NCI-H748 treated with DMSO at 0.1 percent for 48 hours (cell line): Measurements from ENCODE around the gene SLC1A5.
"Not testable (repeated sequence)": the region's sequence is repeated elsewhere in the genome, so short reads cannot be mapped to it uniquely, and the experiment has no call there.

ENCODE experiments used
- DNase-seq: peaks from one replicate; lab custom pipeline; 2025; lab: John Stamatoyannopoulos, UW

SLC1A5 gene

DNA sequence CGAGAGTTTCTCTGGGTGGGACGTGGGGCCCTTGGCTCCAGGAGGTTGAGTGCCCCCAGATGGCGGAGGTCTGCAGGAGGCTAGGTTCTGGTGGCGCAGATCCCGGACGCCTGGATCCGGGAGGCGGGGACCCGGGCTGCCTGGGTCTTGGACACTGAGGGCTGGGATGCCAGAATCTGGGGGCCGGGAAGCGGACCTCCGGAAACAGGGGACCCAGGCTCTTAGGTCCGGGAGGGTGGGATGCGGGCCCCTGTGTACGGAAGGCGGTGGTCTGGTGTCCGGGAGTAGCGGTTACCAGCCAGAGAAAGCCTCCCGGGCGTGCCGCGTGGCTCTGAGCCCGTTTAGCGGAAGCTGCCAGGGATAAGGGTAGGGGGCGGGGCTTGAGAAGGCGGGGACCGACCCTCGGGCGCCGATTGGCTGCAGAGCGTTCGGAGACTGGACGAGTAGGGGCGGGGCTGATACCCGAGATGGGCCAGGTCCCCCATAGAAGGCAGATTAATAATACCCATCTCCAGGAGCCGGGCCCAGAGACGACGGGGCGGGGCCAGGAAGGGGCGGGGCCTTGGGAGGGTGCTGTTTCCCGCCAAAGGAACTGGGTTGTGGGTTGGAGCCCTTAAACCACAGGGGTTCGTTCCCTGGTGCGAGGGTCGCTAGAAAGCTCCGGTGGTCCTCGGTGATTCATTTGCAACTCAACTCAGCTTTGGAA lies at the start of gene SLC1A5:
Gene SLC1A5, minus strand, starts transcription at position 333 of the 706 bp plus-strand sequence. CDS start 629 bp downstream, outside the sequence.
- DNase-seq: peak; percentile 95

GRCh38 chr19:46838160-46838559 lies 49.8 kb upstream of the SLC1A5 start:
- no peak for DNase-seq

GRCh38 chr19:46834984-46835383 lies 46.6 kb upstream of the SLC1A5 start:
- no peak for DNase-seq

DNA sequence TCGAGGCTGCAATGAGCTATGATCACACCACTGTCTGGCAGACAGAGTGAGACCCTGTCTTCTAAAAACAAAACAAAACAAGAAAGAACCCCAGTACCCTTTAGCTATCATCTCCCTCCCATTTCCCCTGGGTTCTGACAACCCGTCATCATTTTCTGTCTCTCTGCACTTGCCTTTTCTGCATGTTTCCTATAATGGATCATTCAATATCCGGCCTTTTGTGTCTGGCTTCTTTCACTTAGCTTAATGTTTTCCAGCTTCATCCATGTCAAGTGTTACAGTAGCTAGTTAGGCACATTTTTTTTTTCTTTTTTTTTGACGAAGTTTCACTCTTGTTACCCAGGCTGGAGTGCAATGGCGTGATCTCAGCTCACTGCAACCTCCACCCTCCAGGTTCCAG lies 45.7 kb upstream of the SLC1A5 start:
- no peak for DNase-seq

DNA sequence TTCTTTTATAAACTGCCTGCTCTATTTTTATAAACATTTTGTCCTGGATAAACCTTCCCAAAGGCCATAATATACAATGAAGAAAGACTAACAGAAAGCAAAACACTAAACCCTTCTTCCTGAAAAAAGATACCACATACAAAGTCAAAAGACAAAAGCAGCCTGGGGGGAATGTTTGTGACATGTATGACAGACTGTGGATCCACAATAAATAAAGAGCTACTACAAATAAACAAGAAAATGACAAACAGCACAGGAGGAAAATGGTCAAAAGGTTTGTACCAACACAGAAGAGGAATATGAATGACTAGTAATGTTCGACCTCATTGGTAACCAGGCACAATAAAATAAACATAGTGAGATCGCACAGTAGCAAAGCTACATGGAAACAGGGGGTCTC lies 42.5 kb upstream of the SLC1A5 start:
- DNase-seq: no peak

DNA sequence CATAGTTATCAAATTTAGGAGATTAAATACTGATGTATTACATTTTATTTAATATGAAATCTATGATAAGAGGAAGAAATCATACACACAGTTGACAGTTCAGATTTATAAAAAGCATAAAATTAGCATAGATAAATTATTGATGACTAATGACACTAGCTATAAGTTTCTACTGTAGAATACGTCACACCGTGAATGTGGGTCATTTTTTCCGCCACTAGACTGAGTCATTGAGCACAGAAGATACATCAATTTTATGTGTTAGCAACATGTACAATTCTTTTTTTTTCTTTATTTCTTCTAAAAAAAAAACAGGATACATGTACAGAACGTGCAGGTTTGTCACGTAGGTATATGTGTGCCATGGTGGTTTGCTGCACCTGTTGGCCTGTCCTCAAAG lies 40.1 kb upstream of the SLC1A5 start:
- DNase-seq: no peak

DNA sequence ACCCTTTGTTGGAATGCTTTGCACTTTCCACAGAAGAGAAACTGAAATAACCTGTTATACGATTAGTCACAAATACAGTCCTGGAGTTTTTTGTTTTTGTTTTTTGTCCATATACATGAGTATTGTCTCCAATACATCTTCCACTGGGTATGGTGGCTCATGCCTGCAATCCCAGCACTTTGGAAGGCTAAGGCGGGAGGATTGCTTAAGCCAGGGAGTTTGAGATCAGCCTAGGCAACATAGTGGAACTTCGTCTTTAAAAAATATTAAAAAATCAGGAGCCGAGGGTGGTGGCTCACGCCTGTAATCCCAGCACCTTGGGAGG lies 37.3 kb upstream of the SLC1A5 start:
- DNase-seq: no peak

DNA sequence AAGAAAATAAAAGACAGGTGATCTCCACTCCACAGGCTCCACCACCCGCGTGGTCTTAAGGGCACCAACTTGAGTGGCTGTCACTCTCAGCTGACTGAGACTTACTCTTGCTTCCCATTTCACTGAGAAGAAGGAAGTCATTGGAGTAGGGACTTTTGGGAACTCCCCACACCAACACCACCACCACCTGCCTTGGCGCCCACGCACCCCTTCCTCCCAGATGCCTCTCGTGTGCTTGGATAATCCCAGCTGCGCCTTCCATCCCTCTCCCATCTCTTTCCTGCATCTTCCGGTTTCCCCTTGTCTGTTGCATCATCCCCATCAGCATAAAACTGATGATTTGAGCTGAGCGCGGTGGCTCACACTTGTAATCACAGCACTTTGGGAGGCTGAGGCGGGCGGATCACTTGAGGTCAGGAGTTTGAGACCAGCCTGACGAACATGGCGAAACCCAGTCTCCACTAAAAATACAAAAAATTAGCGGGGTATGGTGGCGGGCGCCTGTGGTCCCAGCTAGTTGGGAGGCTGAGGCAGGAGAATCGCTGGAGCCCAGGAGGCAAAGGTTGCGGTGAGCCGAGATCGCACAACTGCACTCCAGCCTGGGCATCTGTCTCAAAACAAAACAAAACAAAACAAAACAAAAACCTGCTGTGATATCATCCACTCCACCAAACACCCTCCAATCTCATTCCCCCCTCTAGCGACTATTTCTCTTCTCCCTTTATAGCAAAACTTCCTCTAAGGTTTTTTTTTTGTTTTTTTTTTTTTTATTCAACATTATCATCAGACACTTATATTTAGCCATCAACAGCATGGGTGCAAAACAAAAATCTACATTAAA lies 36.7 kb upstream of the SLC1A5 start:
- DNase-seq: no peak

GRCh38 chr19:46823049-46823448 lies 34.7 kb upstream of the SLC1A5 start:
- no peak for DNase-seq

DNA sequence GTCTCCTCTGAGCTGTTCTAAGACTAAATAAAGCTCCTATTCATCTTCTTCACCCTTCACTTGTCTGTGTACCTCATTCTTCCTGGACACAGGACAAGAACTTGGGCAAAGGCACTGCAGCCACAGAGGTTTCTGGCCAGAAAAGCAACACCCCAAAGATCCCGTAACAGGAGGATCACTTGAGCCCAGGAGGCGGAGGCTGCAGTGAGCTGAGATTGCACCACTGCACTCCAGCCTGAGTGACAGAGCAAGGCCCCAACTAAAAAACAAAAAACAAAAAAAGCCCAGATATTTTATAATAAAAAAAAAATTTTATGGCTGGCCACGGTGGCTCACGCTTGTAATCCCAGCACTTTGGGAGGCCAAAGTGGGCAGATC lies 34.0 kb upstream of the SLC1A5 start:
- not testable (repeated sequence) for DNase-seq

DNA sequence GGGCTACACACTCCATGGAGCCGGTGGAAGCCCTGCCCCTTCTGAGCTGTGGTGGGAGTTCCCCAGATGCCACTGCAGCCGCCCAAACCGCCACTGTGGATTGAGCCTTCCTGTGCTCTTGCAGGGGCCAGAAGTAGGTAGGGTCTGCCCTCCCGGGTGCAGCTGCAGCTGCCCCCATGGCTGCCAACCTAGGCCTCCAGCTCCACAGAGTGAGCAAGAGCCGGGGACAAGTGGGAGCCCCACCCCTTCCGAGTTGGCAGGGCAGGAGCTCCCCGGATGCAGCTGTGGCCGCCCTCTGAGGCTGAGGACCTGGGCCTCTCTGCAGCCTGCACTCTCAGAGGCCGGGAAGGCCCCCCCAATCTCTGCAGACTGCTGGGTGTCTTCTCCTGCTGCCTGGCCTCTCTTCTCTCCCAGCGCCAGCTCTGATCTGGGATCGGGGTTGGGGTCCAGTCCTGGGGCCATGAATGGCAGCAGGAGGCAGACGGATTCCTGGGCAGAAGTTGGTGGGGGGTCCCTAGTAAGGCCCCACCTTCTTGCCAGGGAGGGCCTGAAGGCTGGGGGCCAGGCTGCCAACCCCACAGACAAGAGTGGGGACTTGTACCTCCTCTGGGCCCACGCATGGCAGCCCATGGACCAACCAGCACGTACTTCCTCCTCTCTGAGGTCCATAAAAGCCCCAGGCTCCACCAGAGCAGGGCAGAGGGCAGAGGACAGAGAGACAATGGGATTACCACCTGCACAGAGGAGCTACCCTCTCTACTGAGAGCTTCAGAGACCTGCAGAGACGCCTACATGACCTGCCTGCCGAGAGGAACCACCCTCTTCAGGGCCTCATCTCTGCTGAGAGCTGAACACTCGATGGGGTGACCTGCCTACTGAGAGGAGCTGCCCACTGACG lies 33.4 kb upstream of the SLC1A5 start:
- DNase-seq: no peak

GRCh38 chr19:46818812-46819211 lies 30.4 kb upstream of the SLC1A5 start:
- no peak for DNase-seq

DNA sequence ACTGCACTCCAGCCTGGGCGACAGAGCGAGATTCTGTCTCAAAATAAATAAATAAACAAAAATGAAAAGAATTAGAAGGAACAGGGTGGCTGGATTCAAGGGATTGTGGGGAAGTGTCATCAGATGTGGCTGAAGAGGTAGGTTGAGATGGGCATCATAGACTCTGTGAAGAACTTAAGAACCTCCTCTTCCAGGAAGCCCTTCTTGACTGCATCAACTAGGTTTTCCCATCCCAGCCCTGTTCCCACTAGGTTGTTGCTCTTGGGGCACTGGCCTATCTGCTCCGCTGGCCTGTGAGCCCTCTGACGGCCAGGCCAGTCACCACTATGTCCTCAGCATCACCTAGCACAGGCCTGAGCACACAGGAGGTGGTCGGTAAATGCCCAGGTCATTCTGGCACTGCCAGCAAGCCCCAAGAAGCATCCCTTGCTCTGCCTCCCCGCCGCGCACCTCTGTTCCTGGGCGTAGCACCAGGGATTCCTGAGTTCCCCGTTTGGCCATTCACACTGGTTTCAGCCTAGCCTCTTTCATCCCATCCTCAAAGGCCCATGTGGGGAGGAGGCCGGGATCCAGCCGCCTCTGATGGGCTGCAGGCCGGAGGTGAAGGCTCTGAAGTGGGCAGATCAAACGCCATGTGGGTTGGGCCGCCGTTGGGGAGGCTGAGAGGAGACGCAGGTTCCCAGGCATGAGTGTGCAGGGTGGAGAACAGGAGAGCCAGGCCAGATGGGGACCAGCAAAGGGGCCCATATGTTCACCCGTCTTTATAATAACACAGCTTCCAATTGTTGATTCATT lies 27.6 kb upstream of the SLC1A5 start:
- no peak for DNase-seq

DNA sequence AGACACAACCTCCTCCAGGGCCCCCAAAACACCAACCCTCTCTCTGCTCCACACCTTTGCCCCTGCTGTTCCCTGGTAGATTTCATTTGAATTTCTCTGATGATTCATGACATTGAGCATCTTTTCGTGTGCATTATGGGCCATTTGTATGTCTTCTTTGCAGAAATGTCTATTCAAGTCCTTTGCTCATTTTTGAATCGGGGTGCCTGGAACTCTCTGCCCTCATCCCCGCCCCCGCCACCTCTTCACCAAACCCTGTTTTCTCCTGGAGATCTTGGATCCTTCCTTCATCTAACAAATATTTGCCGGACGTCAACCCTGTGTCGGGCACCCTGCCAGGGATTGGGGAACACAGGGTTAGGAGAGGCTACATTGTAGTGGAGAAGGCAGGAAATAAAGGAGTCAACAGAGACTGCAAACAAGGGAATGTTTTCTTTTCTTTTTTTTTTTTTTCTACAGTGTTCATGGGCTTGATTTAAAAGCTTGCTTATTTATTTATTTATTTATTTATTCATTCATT lies 25.5 kb upstream of the SLC1A5 start:
- DNase-seq: no peak

DNA sequence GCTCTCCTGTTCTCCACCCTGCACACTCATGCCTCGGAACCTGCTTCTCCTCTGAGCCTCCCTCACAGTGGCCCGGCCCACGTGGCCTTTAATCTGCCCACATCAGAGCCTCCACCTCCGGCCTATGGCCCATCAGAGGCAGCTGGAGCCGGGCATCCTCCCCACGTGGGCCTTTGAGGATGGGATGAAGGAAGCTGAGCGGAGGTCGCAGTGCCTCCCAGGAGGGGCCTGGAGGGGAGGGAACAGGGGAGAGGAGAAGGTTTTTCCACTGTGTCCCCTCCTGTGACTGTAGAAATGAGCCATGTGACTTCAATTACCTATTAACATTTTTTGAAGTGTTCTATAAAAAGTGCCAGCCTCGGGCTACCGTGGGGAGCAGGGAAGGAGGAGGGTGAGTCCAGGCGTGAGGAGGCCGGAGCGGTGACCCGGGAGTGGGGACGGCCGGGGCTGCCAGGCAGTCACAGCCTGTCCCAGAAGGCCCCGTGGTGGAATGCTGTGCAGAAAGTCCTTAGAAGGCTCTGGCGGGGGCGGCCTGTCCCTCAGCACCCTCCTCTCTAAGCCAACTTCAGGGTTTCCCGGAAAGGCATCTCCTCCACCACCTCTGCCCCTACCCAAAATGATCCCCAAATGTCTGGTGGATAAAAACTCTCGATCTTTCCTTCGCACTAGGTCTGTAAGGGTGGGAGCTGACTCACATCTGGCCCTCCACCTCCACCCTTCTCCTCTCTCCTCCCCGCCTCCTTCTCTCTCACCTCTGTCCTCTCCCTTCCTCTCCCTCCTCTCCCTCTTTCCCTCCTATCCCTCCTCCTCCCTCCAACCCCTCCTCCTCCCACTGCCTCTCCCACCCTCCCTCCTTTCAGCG lies 24.8 kb upstream of the SLC1A5 start:
- DNase-seq: no peak

- no peak for DNase-seq
These were observed 21.3 kb upstream of the SLC1A5 start for GRCh38 chr19:46809534-46810272.

DNA sequence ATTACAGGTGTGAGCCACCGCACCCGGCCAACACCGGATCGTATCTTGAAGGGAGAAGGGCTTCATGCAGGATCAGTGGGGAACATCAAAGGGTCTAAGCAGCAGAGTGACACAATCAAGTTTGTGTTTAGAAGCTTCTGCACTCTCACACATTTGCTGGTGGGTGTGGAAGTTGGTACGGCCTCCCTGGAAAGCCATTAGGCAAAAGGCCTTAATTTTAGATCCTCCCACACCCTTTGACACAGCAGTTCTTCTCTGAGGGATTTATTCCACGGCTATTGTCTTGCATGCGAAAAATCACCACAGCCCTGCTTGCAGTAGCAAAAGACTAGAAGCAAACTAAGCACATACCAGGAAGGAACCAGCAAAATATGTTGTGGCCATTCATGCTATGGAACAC lies 18.3 kb upstream of the SLC1A5 start:
- DNase-seq: no peak

DNA sequence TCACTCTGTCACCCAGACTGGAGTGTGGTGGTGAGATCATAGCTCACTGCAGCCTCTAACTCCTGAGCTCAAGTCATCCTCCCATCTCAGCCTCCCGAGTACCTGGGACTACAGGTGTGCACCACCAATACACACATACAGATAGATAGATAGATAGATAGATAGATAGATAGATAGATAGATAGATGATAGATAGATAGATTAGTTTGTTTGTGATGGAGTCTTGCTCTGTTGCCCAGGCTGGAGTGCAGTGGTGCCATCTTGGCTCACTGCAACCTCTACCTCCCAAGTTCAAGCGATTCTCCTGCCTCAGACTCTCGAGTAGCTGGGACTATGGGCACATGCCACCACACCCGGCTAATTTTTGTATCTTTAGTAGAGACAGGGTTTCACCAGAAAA lies 16.0 kb upstream of the SLC1A5 start:
- DNase-seq: not testable (repeated sequence)

GRCh38 chr19:46803555-46803954 lies 15.2 kb upstream of the SLC1A5 start:
- no peak for DNase-seq

DNA sequence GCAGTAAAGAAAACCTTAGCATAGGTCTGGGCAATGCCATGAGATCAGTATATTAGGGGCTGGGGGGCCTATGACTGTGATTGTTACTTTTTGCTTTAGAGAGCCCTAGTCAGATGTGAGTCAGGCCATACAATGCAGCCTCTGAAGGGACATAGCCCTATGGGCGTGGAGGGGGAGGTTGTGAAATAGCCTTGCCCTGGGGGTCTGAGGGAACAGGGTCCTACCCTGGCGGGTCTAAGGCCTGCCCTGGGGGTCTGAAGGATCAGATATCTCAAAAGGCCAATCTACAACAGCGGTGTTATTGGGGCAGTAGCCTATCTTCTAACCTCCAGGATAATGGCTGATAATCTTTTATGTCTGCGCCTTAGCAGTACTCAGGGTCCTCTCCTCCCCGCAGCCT lies 13.8 kb upstream of the SLC1A5 start:
- DNase-seq: no peak
